Liver (tissue), 9 donors: ENCODE data around the gene ZMYND19. TPM values are rescaled to one million over a fixed set of nuclear protein-coding genes. Genes with fewer than 3 reads are reported as not detected.
A peak's percentile ranks its signal among the peaks of the same experiment; 100 is the strongest.
"Not testable (repeated sequence)": the region's sequence is repeated elsewhere in the genome, so short reads cannot be mapped to it uniquely, and the experiment has no call there.

ENCODE experiments used
- DNase-seq: peaks from one replicate; pipeline ENCODE4 v3.0.0-alpha.2; 2017; ENCODE audit warnings: low spot score
- H3K27ac ChIP-seq, 2 donors: one replicate each; pipeline ENCODE4 v1.7.0; 2013; ENCODE audit warnings: inconsistent platforms in 2 of 2, low read length in 2 of 2, control low read depth in 1 of 2, low read depth in 1 of 2, mild to moderate bottlenecking in 1 of 2
- H3K27me3 ChIP-seq, 4 donors: one replicate each; pipeline versions ENCODE4 v1.6.1 to v1.7.0; 2013; ENCODE audit warnings: low read length in 3 of 4, inconsistent platforms in 1 of 4, mild to moderate bottlenecking in 1 of 4, moderate library complexity in 1 of 4; ENCODE audit not compliant: control insufficient read depth in 4 of 4, insufficient read depth in 4 of 4
- H3K36me3 ChIP-seq, 4 donors: one replicate each; pipeline versions ENCODE4 v1.6.1 to v1.7.0; 2013; ENCODE audit warnings: low read length in 3 of 4, mild to moderate bottlenecking in 3 of 4, low read depth in 1 of 4, moderate library complexity in 1 of 4; ENCODE audit not compliant: control insufficient read depth in 4 of 4, insufficient read depth in 3 of 4
- H3K4me1 ChIP-seq, 4 donors: one replicate each; pipeline versions ENCODE4 v1.6.1 to v1.7.0; 2013; ENCODE audit warnings: low read length in 3 of 4, mild to moderate bottlenecking in 3 of 4, moderate library complexity in 1 of 4; ENCODE audit not compliant: control insufficient read depth in 4 of 4, insufficient read depth in 4 of 4
- H3K4me3 ChIP-seq, 3 donors: one replicate each; pipeline versions ENCODE4 v1.6.1 to v1.7.0; 2013; ENCODE audit warnings: low read length in 3 of 3, control low read depth in 1 of 3, low read depth in 1 of 3, mild to moderate bottlenecking in 1 of 3
- H3K9ac ChIP-seq, 2 donors: one replicate each; pipeline ENCODE4 v1.7.0; 2013; ENCODE audit warnings: low read length in 2 of 2, mild to moderate bottlenecking in 2 of 2, moderate library complexity in 2 of 2, control low read depth in 1 of 2, low read depth in 1 of 2
- H3K9me3 ChIP-seq, 4 donors: one replicate each; pipeline versions ENCODE4 v1.6.1 to v1.7.0; 2013; ENCODE audit warnings: low read length in 3 of 4; ENCODE audit not compliant: control insufficient read depth in 4 of 4
- ATF3 ChIP-seq: IDR thresholded peaks from 2 replicates; pipeline ENCODE4 v1.6.1; 2016; ENCODE audit warnings: antibody characterized with exemption
- CTCF ChIP-seq: fragments of 150-350 bp; IDR thresholded peaks from 2 replicates; pipeline ENCODE4 v1.5.1; 2017; ENCODE audit warnings: improper control_type of control experiment, low read depth, low read length; ENCODE audit not compliant: missing input control
- EGR1 ChIP-seq, 2 donors: IDR thresholded peaks; 2 replicates each; pipeline ENCODE4 v1.6.1; 2016 to 2018; ENCODE audit warnings: antibody characterized with exemption in 2 of 2, low read depth in 2 of 2
- FOXA1 ChIP-seq: IDR thresholded peaks from 2 replicates; pipeline ENCODE4 v1.6.1; 2016; ENCODE audit warnings: antibody characterized with exemption
- FOXA2 ChIP-seq: IDR thresholded peaks from 2 replicates; pipeline ENCODE4 v1.6.1; 2016; ENCODE audit warnings: antibody characterized with exemption
- GABPA ChIP-seq, 2 donors: IDR thresholded peaks in 1 of 2; conservative IDR thresholded peaks in 1 of 2; 2 replicates each; pipeline ENCODE4 v1.6.1; 2016; ENCODE audit warnings: antibody characterized with exemption in 2 of 2, mild to moderate bottlenecking in 1 of 2, moderate library complexity in 1 of 2
- HNF4A ChIP-seq, 2 donors: conservative IDR thresholded peaks; 2 replicates each; pipeline ENCODE4 v1.6.1; 2016; ENCODE audit warnings: antibody characterized with exemption in 2 of 2, mild to moderate bottlenecking in 2 of 2
- HNF4G ChIP-seq: IDR thresholded peaks from 2 replicates; pipeline ENCODE4 v1.6.1; 2016; ENCODE audit warnings: antibody characterized with exemption
- JUND ChIP-seq, 2 donors: IDR thresholded peaks; 2 replicates each; pipeline ENCODE4 v1.6.1; 2016; ENCODE audit warnings: antibody characterized with exemption in 2 of 2
- NR2F2 ChIP-seq: IDR thresholded peaks from 2 replicates; pipeline ENCODE4 v1.6.1; 2016; ENCODE audit warnings: antibody characterized with exemption
- RAD21 ChIP-seq, 2 donors: IDR thresholded peaks; 2 replicates each; pipeline ENCODE4 v1.6.1; 2016; ENCODE audit warnings: antibody characterized with exemption in 2 of 2, mild to moderate bottlenecking in 2 of 2
- REST ChIP-seq: IDR thresholded peaks from 2 replicates; pipeline ENCODE4 v1.6.1; 2016; ENCODE audit warnings: antibody characterized with exemption, mild to moderate bottlenecking
- RXRA ChIP-seq, 2 donors: IDR thresholded peaks; 2 replicates each; pipeline ENCODE4 v1.6.1; 2017 to 2018; ENCODE audit warnings: antibody characterized with exemption in 2 of 2, mild to moderate bottlenecking in 1 of 2
- SP1 ChIP-seq: IDR thresholded peaks from 2 replicates; pipeline ENCODE4 v1.6.1; 2018; ENCODE audit warnings: antibody characterized with exemption, mild to moderate bottlenecking
- TAF1 ChIP-seq: conservative IDR thresholded peaks from 2 replicates; pipeline ENCODE4 v1.6.1; 2016; ENCODE audit warnings: antibody characterized with exemption, mild to moderate bottlenecking
- YY1 ChIP-seq: IDR thresholded peaks from 2 replicates; pipeline ENCODE4 v1.6.1; 2016; ENCODE audit warnings: antibody characterized with exemption, mild to moderate bottlenecking
- ZBTB33 ChIP-seq: IDR thresholded peaks from 2 replicates; pipeline ENCODE4 v1.6.1; 2016; ENCODE audit warnings: antibody characterized with exemption
- WGBS: extraction: QIAGEN DNeasy Blood & Tissue Kit; methylation state at CpG from one replicate; pipeline ENCODE4 v1.1.7; 2013; 5-methylcytosine and 5-hydroxymethylcytosine counted together
- polyA plus RNA-seq, 2 donors: library from polyadenylated mRNA; stranded (reverse) in 1 of 2; unstranded in 1 of 2; fragments of 200-250 nt in 1 of 2; fragments of >200 nt in 1 of 2; fragmentation: Nextera tagmentation in 1 of 2; extraction: Ambion mirVana in 1 of 2; gene quantifications; one replicate each; pipeline versions ENCODE4 v1.2.1 to v1.2.3, GENCODE V29; 2013 to 2015
- total RNA-seq, 2 donors: library from RNA; depleted of rRNA; stranded (reverse); fragments of >200 nt; gene quantifications; one replicate each; pipeline ENCODE4 v1.2.3, GENCODE V29; 2014
- TF ChIP-seq, protein P1 (sequence below): IDR thresholded peaks from 2 replicates; pipeline ENCODE4 v1.6.1; 2016; ENCODE audit warnings: antibody characterized with exemption
- donor health status: healthy.
- donor health status: healthy.
- donor health status: healthy.
- donor health status: healthy.
- donor health status: healthy.

The ZMYND19 gene
- total and polyA plus RNA-seq, 4 donors: 2.4 to 7.1 (median 7.0) TPM

GRCh38 chr9:137535120-137535428 lies 55.2 kb downstream of the ZMYND19 start:
- Histone ChIP-seq H3K4me1 (peaks cover 0 to 13% (median 7%) of the 10 kb centered on the region in 4 donors), H3K36me3 (peaks cover 0 to 8% (median 5%) of the 10 kb centered on the region in 4 donors), H3K4me3 (no peak overlapping the region), H3K27me3 (no peaks in the 10 kb centered on the region), H3K9me3 (no peaks in the 10 kb centered on the region), H3K27ac (peak overlapping the region in 1 of 2 donors; percentile 42), H3K9ac (no peak overlapping the region)
- TF ChIP-seq JUND (IDR thresholded peaks at IDR 0.05) (no peak), ATF3 (no peak), FOXA1 (no peak)
- no peak for DNase-seq

- DNase-seq: no peak
- Histone ChIP-seq H3K36me3 (peaks cover 0 to 7% (median 4%) of the 10 kb centered on the region in 4 donors), H3K4me1 (peaks cover 0 to 13% (median 7%) of the 10 kb centered on the region in 4 donors), H3K9ac (peak overlapping the region in 1 of 2 donors; percentile 31), H3K27me3 (no peaks in the 10 kb centered on the region), H3K9me3 (no peaks in the 10 kb centered on the region), H3K4me3 (no peak overlapping the region), H3K27ac (peak overlapping the region in 1 of 2 donors; percentile 42)
- whole genome bisulfite sequencing: 40% methylated on average over 19 of the region's 19 CpGs
- TF ChIP-seq HNF4A (conservative IDR thresholded peaks at IDR 0.05) (peak; percentile 30 to 36), NR2F2 (no peak), FOXA2 (no peak), ATF3 (no peak), RXRA (IDR thresholded peaks at IDR 0.05) (peak in 1 of 2 donors; percentile 19), YY1 (no peak), HNF4G (no peak), FOXA1 (no peak), RAD21 (IDR thresholded peaks at IDR 0.05) (peak; percentile 66 to 70), EGR1 (IDR thresholded peaks at IDR 0.05; ENCODE audit: low read depth in 2 of 2) (no peak), GABPA (IDR thresholded peaks at IDR 0.05 in 1 of 2, conservative IDR thresholded peaks at IDR 0.05 in 1 of 2) (no peak), JUND (IDR thresholded peaks at IDR 0.05) (no peak), CTCF (peak; percentile 46), SP1 (no peak), REST (no peak), ZBTB33 (no peak), TAF1 (no peak)
- TF ChIP-seq, protein P1, sequence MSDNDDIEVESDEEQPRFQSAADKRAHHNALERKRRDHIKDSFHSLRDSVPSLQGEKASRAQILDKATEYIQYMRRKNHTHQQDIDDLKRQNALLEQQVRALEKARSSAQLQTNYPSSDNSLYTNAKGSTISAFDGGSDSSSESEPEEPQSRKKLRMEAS: no peak
These were observed 55.8 kb downstream of the ZMYND19 start for GRCh38 chr9:137534256-137535119.

- H3K9me3 ChIP-seq, H3K4me3 ChIP-seq, DNase-seq, H3K9ac ChIP-seq, H3K27ac ChIP-seq, H3K27me3 ChIP-seq, H3K36me3 ChIP-seq: not testable (repeated sequence)
- H3K4me1 ChIP-seq: peaks cover 0 to 13% (median 7%) of the 10 kb centered on the region in 4 donors
- 92% methylated on average over 10 of the region's 10 CpGs for WGBS
These were observed 57.3 kb downstream of the ZMYND19 start for GRCh38 chr9:137532891-137533468.
